Common myeloid progenitor, CD34-positive (primary cell): ENCODE data around the gene URB2.

Experiments used
- CTCF ChIA-PET: fragments of 350-600 bp; sonication (Branson Sonifier 250); formaldehyde crosslinking; loops from one replicate; lab custom pipeline; 2021; ENCODE audit warnings: antibody characterized with exemption; lab: Charles Lee
- POLR2A ChIA-PET: fragments of 350-600 bp; sonication (Branson Sonifier 250); formaldehyde crosslinking; loops from one replicate; lab custom pipeline; 2021; ENCODE audit warnings: antibody characterized with exemption; lab: Charles Lee
- DNase-seq, 3 donors: peaks; one replicate each; pipeline versions ENCODE4 v3.0.0 to v3.0.0-alpha.2; 2013
- H3K27ac ChIP-seq, 2 experiments: 1 replicate in 1 of 2; 2 replicates in 1 of 2; pipeline ENCODE4 v1.7.0; 2013; ENCODE audit warnings: inconsistent platforms in 2 of 2, low read length in 2 of 2, mild to moderate bottlenecking in 2 of 2, low read depth in 1 of 2, moderate library complexity in 1 of 2; ENCODE audit not compliant: severe bottlenecking in 2 of 2, insufficient read depth in 1 of 2, poor library complexity in 1 of 2
- H3K27me3 ChIP-seq, 5 experiments: replicated peaks in 2 of 5; 1 replicate in 3 of 5; 2 replicates in 2 of 5; pipeline versions ENCODE4 v1.6.1 to v1.7.0; 2013; ENCODE audit warnings: low read length in 4 of 5, mild to moderate bottlenecking in 2 of 5, moderate library complexity in 2 of 5, inconsistent platforms in 1 of 5; ENCODE audit not compliant: insufficient read depth in 5 of 5, control insufficient read depth in 4 of 5
- H3K36me3 ChIP-seq, 4 experiments: 1 replicate in 2 of 4; 2 replicates in 2 of 4; pipeline versions ENCODE4 v1.6.1 to v1.7.0; 2013; ENCODE audit warnings: low read length in 3 of 4, control low read depth in 1 of 4, mild to moderate bottlenecking in 1 of 4; ENCODE audit not compliant: control insufficient read depth in 4 of 4, insufficient read depth in 4 of 4
- H3K4me1 ChIP-seq, 4 experiments: 1 replicate in 3 of 4; 2 replicates in 1 of 4; pipeline versions ENCODE4 v1.6.1 to v1.7.1; 2013; ENCODE audit warnings: low read length in 3 of 4, mild to moderate bottlenecking in 3 of 4, control low read depth in 1 of 4, inconsistent platforms in 1 of 4, moderate library complexity in 1 of 4; ENCODE audit not compliant: control insufficient read depth in 4 of 4, insufficient read depth in 4 of 4; ENCODE audit errors: control extremely low read depth in 1 of 4
- H3K4me3 ChIP-seq, 7 experiments: 1 replicate in 4 of 7; 2 replicates in 3 of 7; pipeline versions ENCODE4 v1.5.1 to v1.7.0; 2013; ENCODE audit warnings: mild to moderate bottlenecking in 7 of 7, low read length in 6 of 7, moderate library complexity in 6 of 7, inconsistent platforms in 2 of 7, low read depth in 2 of 7, control low read depth in 1 of 7; ENCODE audit not compliant: insufficient read depth in 4 of 7, control insufficient read depth in 1 of 7; ENCODE audit errors: extremely low read depth in 1 of 7
- H3K9me3 ChIP-seq, 5 experiments: 1 replicate in 4 of 5; 2 replicates in 1 of 5; pipeline versions ENCODE4 v1.6.1 to v1.7.1; 2013; ENCODE audit warnings: low read length in 4 of 5, mild to moderate bottlenecking in 2 of 5, inconsistent platforms in 1 of 5, low read depth in 1 of 5, moderate library complexity in 1 of 5; ENCODE audit not compliant: control insufficient read depth in 4 of 5, insufficient read depth in 2 of 5; ENCODE audit errors: control extremely low read depth in 1 of 5
- WGBS: methylation state at CpG from one replicate; pipeline ENCODE4 v1.1.5; 2013; ENCODE audit not compliant: insufficient coverage; 5-methylcytosine and 5-hydroxymethylcytosine counted together

The URB2 gene

GRCh38 chr1:229643996-229644745, 18.1 kb downstream of the URB2 start:
- Histone ChIP-seq H3K27ac (no peak overlapping the region), H3K4me3 (no peak overlapping the region), H3K36me3 (peaks cover 24 to 82% (median 44%) of the 10 kb centered on the region in 4 experiments), H3K27me3 (no peaks in the 10 kb centered on the region), H3K4me1 (no peaks in the 10 kb centered on the region), H3K9me3 (no peaks in the 10 kb centered on the region)
- 94% methylated on average over 6 of the region's 6 CpGs for WGBS
- CTCF ChIA-PET, result no interaction called here
- DNase-seq, result no peak
- POLR2A ChIA-PET, result no interaction called here

GRCh38 chr1:229645324-229645993, 19.4 kb downstream of the URB2 start:
- H3K27me3 ChIP-seq, result no peaks in the 10 kb centered on the region
- no peaks in the 10 kb centered on the region for H3K9me3 ChIP-seq
- H3K36me3 ChIP-seq, result peaks cover 19 to 81% (median 51%) of the 10 kb centered on the region in 4 experiments
- DNase-seq, result no peak
- H3K4me3 ChIP-seq, result no peak overlapping the region
- CTCF ChIA-PET, result no interaction called here
- no peaks in the 10 kb centered on the region for H3K4me1 ChIP-seq
- POLR2A ChIA-PET, result no interaction called here
- WGBS, result 96% methylated on average over 15 of the region's 15 CpGs
- H3K27ac ChIP-seq, result no peak overlapping the region

GRCh38 chr1:229648406-229648805, 22.4 kb downstream of the URB2 start:
- ChIA-PET POLR2A (no interaction called here), CTCF (interaction anchor here (1.6 to 1.8 kb wide), 3 partner anchors 13 to 680 kb away, joined by 3 to 6 read pairs (median 5); no protein-coding TSS in a partner anchor)
- Histone ChIP-seq H3K27ac (no peak overlapping the region), H3K4me1 (no peaks in the 10 kb centered on the region), H3K36me3 (peaks cover 20 to 80% (median 57%) of the 10 kb centered on the region in 4 experiments), H3K4me3 (no peak overlapping the region), H3K27me3 (no peaks in the 10 kb centered on the region), H3K9me3 (no peaks in the 10 kb centered on the region)
- no peak for DNase-seq
- WGBS, result 100% methylated on average over 3 of the region's 4 CpGs

GRCh38 chr1:229650045-229650444, 24.0 kb downstream of the URB2 start:
- H3K27ac ChIP-seq, result no peak overlapping the region
- no peaks in the 10 kb centered on the region for H3K27me3 ChIP-seq
- no peaks in the 10 kb centered on the region for H3K4me1 ChIP-seq
- POLR2A ChIA-PET, result no interaction called here
- H3K4me3 ChIP-seq, result no peak overlapping the region
- CTCF ChIA-PET, result interaction anchor here (0.8 to 1.8 kb wide), 2 partner anchors 11 to 535 kb away, joined by 3 to 5 read pairs; no protein-coding TSS in a partner anchor
- DNase-seq, result no peak
- H3K9me3 ChIP-seq, result no peaks in the 10 kb centered on the region
- 100% methylated on average over 3 of the region's 4 CpGs for WGBS
- H3K36me3 ChIP-seq, result peaks cover 28 to 80% (median 60%) of the 10 kb centered on the region in 4 experiments

GRCh38 chr1:229651546-229651945, 25.5 kb downstream of the URB2 start:
- ChIA-PET CTCF (no interaction called here), POLR2A (no interaction called here)
- H3K36me3 ChIP-seq, result peaks cover 30 to 77% (median 53%) of the 10 kb centered on the region in 4 experiments
- H3K4me3 ChIP-seq, result no peak overlapping the region
- no peaks in the 10 kb centered on the region for H3K9me3 ChIP-seq
- H3K27ac ChIP-seq, result no peak overlapping the region
- no peak for DNase-seq
- no peaks in the 10 kb centered on the region for H3K27me3 ChIP-seq
- no peaks in the 10 kb centered on the region for H3K4me1 ChIP-seq
- 100% methylated on average over 2 of the region's 3 CpGs for WGBS

- ChIA-PET POLR2A (no interaction called here), CTCF (no interaction called here)
- Histone ChIP-seq H3K27ac (no peak overlapping the region), H3K4me1 (no peaks in the 10 kb centered on the region), H3K27me3 (no peaks in the 10 kb centered on the region), H3K4me3 (no peak overlapping the region), H3K9me3 (no peaks in the 10 kb centered on the region), H3K36me3 (peaks cover 24 to 75% (median 52%) of the 10 kb centered on the region in 4 experiments)
- no peak for DNase-seq
- WGBS, result no CpG with 5 or more reads among the region's 1 CpG
Measured at GRCh38 chr1:229653420-229653819, 27.4 kb downstream of the URB2 start.

GRCh38 chr1:229655781-229656180, 29.7 kb downstream of the URB2 start:
- no peak overlapping the region for H3K4me3 ChIP-seq
- H3K36me3 ChIP-seq, result peaks cover 24 to 69% (median 47%) of the 10 kb centered on the region in 4 experiments
- no peaks in the 10 kb centered on the region for H3K9me3 ChIP-seq
- ChIA-PET CTCF (interaction anchor here (1.6 to 10.8 kb wide), 2 partner anchors 16 to 653 kb away, joined by 3 to 142 read pairs; no protein-coding TSS in a partner anchor), POLR2A (no interaction called here)
- DNase-seq, result no peak
- H3K27me3 ChIP-seq, result no peaks in the 10 kb centered on the region
- no peaks in the 10 kb centered on the region for H3K4me1 ChIP-seq
- no peak overlapping the region for H3K27ac ChIP-seq
- WGBS, result 100% methylated on average over 3 of the region's 5 CpGs
